IPS-18c (cell line): ENCODE results near the gene GSTM2.

Experiments
- H3K4me3 ChIP-seq: 2 replicates; pipeline ENCODE4 v1.7.0; 2013; ENCODE audit warnings: low read depth, mild to moderate bottlenecking, low read length, moderate library complexity; ENCODE audit not compliant: insufficient read depth
- H3K9me3 ChIP-seq: one replicate; pipeline ENCODE4 v1.6.1; 2013; ENCODE audit warnings: mild to moderate bottlenecking, low read length, moderate library complexity; ENCODE audit not compliant: control insufficient read depth, insufficient read depth

GSTM2 gene

DNA sequence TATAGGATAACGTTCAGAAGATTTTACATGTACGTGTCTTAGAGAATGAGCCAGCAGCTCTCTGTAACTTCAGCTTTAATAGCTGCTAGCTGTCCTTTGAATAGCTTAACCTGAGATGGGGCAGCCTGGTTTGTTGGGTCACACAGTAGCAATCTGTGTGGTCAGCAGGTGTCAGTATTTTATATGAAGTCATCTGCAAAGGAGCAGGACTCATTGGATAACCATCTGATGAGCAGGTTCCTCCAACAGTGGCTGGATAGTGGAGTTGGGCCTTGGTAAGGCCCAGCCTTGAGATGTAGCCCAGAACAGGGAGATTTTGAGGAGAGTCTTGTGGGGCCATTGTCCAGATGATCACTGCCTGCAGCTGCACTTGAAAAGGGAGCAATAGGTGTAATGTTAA is 50.6 kb downstream of the GSTM2 start:
- Histone ChIP-seq H3K4me3 (no peak overlapping the region), H3K9me3 (no peaks in the 10 kb centered on the region)

DNA sequence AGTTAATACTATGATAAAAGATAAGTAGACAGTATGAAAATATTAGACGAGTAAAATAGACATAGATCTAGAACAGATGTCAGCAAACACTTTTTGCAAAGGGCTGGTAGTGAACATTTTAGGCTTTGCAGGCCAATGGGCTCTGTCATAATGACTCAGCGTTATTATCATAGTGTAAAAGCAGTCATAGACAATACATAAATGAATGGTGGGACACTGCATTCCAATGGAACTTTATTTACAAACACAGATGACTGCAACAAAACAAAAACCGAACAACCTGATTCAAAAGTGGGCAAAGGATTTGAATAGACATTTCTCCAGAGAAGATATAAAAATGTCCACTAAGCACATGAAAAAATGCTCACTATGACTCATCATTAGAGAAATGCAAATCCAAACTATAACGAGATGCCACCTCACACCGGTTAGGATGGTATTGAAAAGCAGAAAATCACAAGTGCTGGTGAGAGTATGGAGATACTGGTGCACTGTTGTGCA is 51.5 kb downstream of the GSTM2 start:
- no peak overlapping the region for H3K4me3 ChIP-seq

GRCh38 chr1:109721042-109721441 is 53.2 kb downstream of the GSTM2 start:
- H3K9me3 ChIP-seq: peaks cover 2% of the 10 kb centered on the region
- H3K4me3 ChIP-seq: no peak overlapping the region

More for the DNA sequence above, 51.5 kb downstream of the GSTM2 start:
- no peaks in the 10 kb centered on the region for H3K9me3 ChIP-seq

DNA sequence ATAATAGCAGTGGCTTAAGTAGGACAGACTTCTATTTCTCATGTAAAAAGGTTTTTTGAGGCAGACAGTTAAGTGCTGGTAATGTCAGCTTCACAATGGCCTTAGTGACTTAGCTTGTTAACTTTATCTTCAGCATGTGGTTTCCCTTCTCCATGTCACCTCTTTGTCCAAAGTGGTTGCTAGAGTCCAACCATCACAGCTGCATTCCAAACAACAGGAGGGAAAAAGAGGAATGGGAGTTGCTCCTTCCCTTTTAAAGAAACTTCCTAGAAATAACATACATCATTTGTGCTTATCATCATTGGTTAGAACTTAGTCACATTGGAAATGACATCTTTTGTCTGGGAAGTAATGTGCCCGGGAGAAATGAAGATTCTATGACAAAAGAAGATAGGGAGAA is 54.1 kb downstream of the GSTM2 start:
- Histone ChIP-seq H3K9me3 (peaks cover 2% of the 10 kb centered on the region), H3K4me3 (no peak overlapping the region)

GRCh38 chr1:109722908-109723691 is 55.2 kb downstream of the GSTM2 start:
- H3K4me3 ChIP-seq: no peak overlapping the region

More at GRCh38 chr1:109722908-109723691, 55.2 kb downstream of the GSTM2 start:
- peaks cover 2% of the 10 kb centered on the region for H3K9me3 ChIP-seq
